SU-DHL-6 (cell line): ENCODE data around the gene MAN1B1.

Source experiments
- H2AFZ ChIP-seq: fragments of 200-600 bp; sonication (generic); 2 replicates; pipeline ENCODE4 v1.6.1; 2014; ENCODE audit warnings: low read depth, mild to moderate bottlenecking, moderate library complexity, mixed read lengths, antibody characterized with exemption, low read length; ENCODE audit not compliant: severe bottlenecking
- H3F3A ChIP-seq: fragments of 200-600 bp; shearing (Covaris generic); 2 replicates; pipeline ENCODE4 v1.6.0; 2016; ENCODE audit warnings: antibody characterized with exemption, mild to moderate bottlenecking; ENCODE audit not compliant: insufficient read depth
- H3K27ac ChIP-seq: fragments of 200-600 bp; sonication (generic); 2 replicates; pipeline ENCODE4 v1.5.1; 2016; ENCODE audit warnings: low read depth, mild to moderate bottlenecking, low read length, moderate library complexity, mixed read lengths
- H3K27me3 ChIP-seq: fragments of 200-600 bp; sonication (generic), shearing (Covaris generic); 2 replicates; pipeline ENCODE4 v1.6.0; 2014; ENCODE audit warnings: mild to moderate bottlenecking, low read length
- H3K36me3 ChIP-seq: fragments of 200-600 bp; sonication (generic); 2 replicates; pipeline ENCODE4 v1.6.1; 2014; ENCODE audit warnings: mild to moderate bottlenecking, low read length, mixed read lengths
- H3K4me2 ChIP-seq: fragments of 300-600, 200-600 bp; shearing (Covaris generic), sonication (generic); 2 replicates; pipeline ENCODE4 v1.6.0; 2014; ENCODE audit warnings: low read length, low read depth, mild to moderate bottlenecking; ENCODE audit not compliant: poor library complexity, severe bottlenecking
- H3K4me3 ChIP-seq: fragments of 200-600 bp; sonication (generic); 2 replicates; pipeline ENCODE4 v1.5.1; 2014; ENCODE audit warnings: antibody characterized with exemption, low read length, mild to moderate bottlenecking, mixed read lengths; ENCODE audit not compliant: insufficient read depth, poor library complexity, severe bottlenecking
- H3K79me2 ChIP-seq: fragments of 200-600 bp; sonication (generic); 2 replicates; pipeline ENCODE4 v1.6.1; 2014; ENCODE audit warnings: mild to moderate bottlenecking, low read length, moderate library complexity; ENCODE audit not compliant: insufficient read depth
- H3K9ac ChIP-seq: fragments of 200-600 bp; sonication (generic); 2 replicates; pipeline ENCODE4 v1.7.0; 2014; ENCODE audit warnings: mild to moderate bottlenecking, low read length
- H3K9me2 ChIP-seq: fragments of 200-600 bp; sonication (generic); replicated peaks from 2 replicates; pipeline ENCODE4 v1.6.1; 2014; ENCODE audit warnings: low read length; ENCODE audit not compliant: insufficient read depth
- H3K9me3 ChIP-seq: fragments of 200-600 bp; sonication (generic); 2 replicates; pipeline ENCODE4 v1.6.1; 2014; ENCODE audit warnings: low read length, mixed read lengths; ENCODE audit not compliant: insufficient read depth
- H4K20me1 ChIP-seq: fragments of 200-600 bp; sonication (generic); 2 replicates; pipeline ENCODE4 v1.6.1; 2014; ENCODE audit warnings: low read depth, mild to moderate bottlenecking, antibody characterized with exemption, low read length, moderate library complexity, mixed read lengths
- CTCF ChIP-seq: fragments of 200-600 bp; sonication (generic); IDR thresholded peaks from one replicate; pipeline ENCODE4 v1.5.1; 2017; ENCODE audit warnings: antibody characterized with exemption, mild to moderate bottlenecking, low read length, moderate library complexity; ENCODE audit not compliant: insufficient read depth, poor library complexity, severe bottlenecking
- EZH2phosphoT487 ChIP-seq: fragments of 200-600 bp; sonication (generic), shearing (Covaris generic); conservative IDR thresholded peaks from 2 replicates; pipeline ENCODE4 v1.6.1; 2018; ENCODE audit warnings: mild to moderate bottlenecking, antibody characterized with exemption, low read length, moderate library complexity, mixed read lengths

Gene MAN1B1

GRCh38 chr9:137152844-137153405 is 66.1 kb downstream of the MAN1B1 start:
- no peak for TF ChIP-seq EZH2phosphoT487
- no peak for TF ChIP-seq CTCF
- H3K36me3 ChIP-seq: no peaks in the 10 kb centered on the region
- no peak overlapping the region for H3K9ac ChIP-seq

GRCh38 chr9:137156567-137157375 is 70.0 kb downstream of the MAN1B1 start:
- Histone ChIP-seq H3K27ac (no peak overlapping the region), H3K4me2 (no peak overlapping the region), H3K4me3 (no peak overlapping the region), H3K9me3 (no peaks in the 10 kb centered on the region), H3F3A (no peaks in the 10 kb centered on the region), H4K20me1 (no peaks in the 10 kb centered on the region), H2AFZ (no peak overlapping the region), H3K27me3 (no peaks in the 10 kb centered on the region), H3K9me2 (no peaks in the 10 kb centered on the region), H3K79me2 (no peaks in the 10 kb centered on the region), H3K9ac (no peak overlapping the region), H3K36me3 (no peaks in the 10 kb centered on the region)
- no peak for TF ChIP-seq CTCF
- TF ChIP-seq EZH2phosphoT487: no peak

More at GRCh38 chr9:137152844-137153405, 66.1 kb downstream of the MAN1B1 start:
- Histone ChIP-seq H3K79me2 (no peaks in the 10 kb centered on the region), H3K27ac (no peak overlapping the region), H3K4me2 (no peak overlapping the region), H3K4me3 (no peak overlapping the region), H3F3A (peaks cover 13% of the 10 kb centered on the region; the same call in 1 of the 2 replicates), H4K20me1 (no peaks in the 10 kb centered on the region), H3K9me2 (no peaks in the 10 kb centered on the region), H3K9me3 (no peaks in the 10 kb centered on the region), H3K27me3 (no peaks in the 10 kb centered on the region), H2AFZ (no peak overlapping the region)

- TF ChIP-seq CTCF (no peak), EZH2phosphoT487 (no peak)
- Histone ChIP-seq H2AFZ (no peak overlapping the region), H3K27me3 (no peaks in the 10 kb centered on the region)
These were observed 71.0 kb downstream of the MAN1B1 start for GRCh38 chr9:137157618-137158415.

More at GRCh38 chr9:137157618-137158415, 71.0 kb downstream of the MAN1B1 start:
- Histone ChIP-seq H4K20me1 (no peaks in the 10 kb centered on the region), H3K9me2 (no peaks in the 10 kb centered on the region), H3K4me3 (no peak overlapping the region), H3K36me3 (no peaks in the 10 kb centered on the region), H3F3A (no peaks in the 10 kb centered on the region), H3K9me3 (no peaks in the 10 kb centered on the region), H3K79me2 (no peaks in the 10 kb centered on the region), H3K27ac (no peak overlapping the region), H3K4me2 (no peak overlapping the region), H3K9ac (no peak overlapping the region)
